GM12878 (cell line): ENCODE results near the gene LMF2. TPM values are rescaled to one million over a fixed set of nuclear protein-coding genes. Genes with fewer than 3 reads are reported as not detected.

Source experiments
- ATAC-seq: fragments of 200-7000 bp; cut with Tn5 transposase; 3 replicates; pipeline ENCODE4 v1.9.1; 2020; ENCODE audit warnings: mild to moderate bottlenecking, moderate library complexity
- BruUV-seq: library from RNA; stranded (reverse); fragments of 400-500 nt; replicated peaks from 2 replicates; lab custom pipeline; 2021; lab: Mats Ljungman, UMichigan
- CTCF ChIA-PET: fragments of 300-600 bp; sonication (Branson Sonifier 250); formaldehyde crosslinking; extraction: SDS; loops from one replicate; lab custom pipeline; 2021; ENCODE audit warnings: inconsistent platforms; lab: Yijun Ruan, JAX
- POLR2A ChIA-PET: fragments of 350-600 bp; formaldehyde crosslinking; extraction: SDS; loops from one replicate; lab custom pipeline; 2021; ENCODE audit warnings: inconsistent platforms; lab: Charles Lee
- RAD21 ChIA-PET: fragments of 300-600 bp; sonication (Branson Sonifier 250); formaldehyde crosslinking; loops from one replicate; lab custom pipeline; 2023; ENCODE audit warnings: antibody characterized with exemption; ENCODE audit not compliant: unreplicated experiment; lab: Charles Lee
- SMC1A ChIA-PET: fragments of 300-600 bp; sonication (Branson Sonifier 250); formaldehyde crosslinking; loops from one replicate; lab custom pipeline; 2023; ENCODE audit not compliant: unreplicated experiment, uncharacterized antibody; lab: Charles Lee
- DNase-seq: peaks from one replicate; pipeline ENCODE4 v3.0.0-alpha.2; 2011; ENCODE audit warnings: low read depth, low spot score
- FAIRE-seq: peaks from 3 replicates; lab custom pipeline; 2011; peaks lifted over from hg19 to GRCh38; lab: Jason Lieb, UNC
- H2AFZ ChIP-seq: 2 replicates; pipeline ENCODE4 v1.6.0; 2011; ENCODE audit warnings: low read depth, low read length, control low read depth; ENCODE audit not compliant: control insufficient read depth
- H3K27ac ChIP-seq: 2 replicates; pipeline ENCODE4 v1.5.1; 2011; ENCODE audit warnings: control low read depth; ENCODE audit not compliant: control insufficient read depth, insufficient read depth
- H3K27me3 ChIP-seq, 2 experiments: replicated peaks in 1 of 2; 2 replicates each; pipeline versions ENCODE4 v1.6.0 to v1.6.1; 2011; ENCODE audit warnings: low read length in 1 of 2; ENCODE audit not compliant: control insufficient read depth in 2 of 2, insufficient read depth in 2 of 2
- H3K36me3 ChIP-seq, 2 experiments: 2 replicates each; pipeline ENCODE4 v1.5.1; 2011; ENCODE audit warnings: low read length in 1 of 2; ENCODE audit not compliant: control insufficient read depth in 2 of 2, insufficient read depth in 2 of 2
- H3K4me1 ChIP-seq: 2 replicates; pipeline ENCODE4 v1.6.1; 2011; ENCODE audit warnings: mild to moderate bottlenecking, low read length, moderate library complexity, mixed read lengths; ENCODE audit not compliant: control insufficient read depth, insufficient read depth
- H3K4me2 ChIP-seq: 2 replicates; pipeline ENCODE4 v1.6.0; 2011; ENCODE audit warnings: control low read depth; ENCODE audit not compliant: control insufficient read depth, insufficient read depth
- H3K4me3 ChIP-seq: fragments of 200-600 bp; sonication (generic); 2 replicates; pipeline ENCODE4 v1.5.1; 2016
- H3K79me2 ChIP-seq: 2 replicates; pipeline ENCODE4 v1.6.0; 2011; ENCODE audit warnings: low read length; ENCODE audit not compliant: control insufficient read depth, insufficient read depth
- H3K9ac ChIP-seq: 2 replicates; pipeline ENCODE4 v1.8.0; 2011; ENCODE audit warnings: low read length, control low read depth, mixed read lengths; ENCODE audit not compliant: control insufficient read depth, insufficient read depth
- H3K9me3 ChIP-seq: replicated peaks from 3 replicates; pipeline ENCODE4 v1.5.1; 2011; ENCODE audit warnings: mild to moderate bottlenecking, low read length; ENCODE audit not compliant: control insufficient read depth, insufficient read depth
- H4K20me1 ChIP-seq: 2 replicates; pipeline ENCODE4 v1.6.0; 2011; ENCODE audit not compliant: control insufficient read depth, insufficient read depth
- ASH2L ChIP-seq: fragments of 300-600, 200-600 bp; sonication (generic); IDR thresholded peaks from 2 replicates; pipeline ENCODE4 v1.6.1; 2017; ENCODE audit warnings: low read depth, mild to moderate bottlenecking, borderline replicate concordance
- ATF7 ChIP-seq: fragments of 450-650 bp; IDR thresholded peaks from 2 replicates; pipeline ENCODE4 v1.6.1; 2016; ENCODE audit warnings: low read depth, mild to moderate bottlenecking
- E4F1 ChIP-seq: fragments of 450-650 bp; IDR thresholded peaks from 2 replicates; pipeline ENCODE4 v1.6.1; 2018; ENCODE audit warnings: borderline replicate concordance, mild to moderate bottlenecking; ENCODE audit not compliant: partially characterized antibody
- IRF4 ChIP-seq: IDR thresholded peaks from 2 replicates; pipeline ENCODE4 v1.6.1; 2011; ENCODE audit warnings: low read depth, low read length
- IRF5 ChIP-seq: fragments of 450-650 bp; IDR thresholded peaks from 2 replicates; pipeline ENCODE4 v1.6.1; 2017; ENCODE audit warnings: borderline replicate concordance
- MEF2A ChIP-seq: IDR thresholded peaks from 2 replicates; pipeline ENCODE4 v1.6.1; 2011; ENCODE audit warnings: low read depth, mild to moderate bottlenecking, low read length, moderate library complexity; ENCODE audit not compliant: insufficient read depth
- NFXL1 ChIP-seq: fragments of 450-650 bp; IDR thresholded peaks from 2 replicates; pipeline ENCODE4 v1.6.1; 2017; ENCODE audit warnings: antibody characterized with exemption, mild to moderate bottlenecking, borderline replicate concordance
- NR2C1 ChIP-seq: fragments of 450-650 bp; IDR thresholded peaks from 2 replicates; pipeline ENCODE4 v1.6.1; 2017; ENCODE audit warnings: antibody characterized with exemption, mild to moderate bottlenecking, moderate library complexity
- NR2C2 ChIP-seq: IDR thresholded peaks from 2 replicates; pipeline ENCODE4 v1.6.1; 2011; ENCODE audit warnings: borderline replicate concordance, low read depth; ENCODE audit not compliant: control insufficient read depth, insufficient read length
- NR2F1 ChIP-seq: fragments of 450-650 bp; conservative IDR thresholded peaks from 2 replicates; pipeline ENCODE4 v1.6.1; 2017; ENCODE audit warnings: mild to moderate bottlenecking
- SIN3A ChIP-seq: IDR thresholded peaks from 2 replicates; pipeline ENCODE4 v1.6.1; 2012; ENCODE audit warnings: low read depth, low read length, improper control_type of control experiment
- SMAD1 ChIP-seq: fragments of 450-650 bp; IDR thresholded peaks from 2 replicates; pipeline ENCODE4 v1.6.1; 2018; ENCODE audit warnings: mild to moderate bottlenecking, low read depth; ENCODE audit not compliant: partially characterized antibody
- WGBS: methylation state at CpG from one replicate; pipeline ENCODE4 v1.1.6; 2016; ENCODE audit warnings: low lambda C conversion rate; ENCODE audit not compliant: insufficient replicate concordance, insufficient coverage; ENCODE audit errors: missing lambda C conversion rate; 5-methylcytosine and 5-hydroxymethylcytosine counted together
- in situ Hi-C: fragments of 300-500 bp; cut with MboI; formaldehyde crosslinking; loops from 9 replicates; pipeline ENCODE4 v1.14.3; 2018; ENCODE audit warnings: mixed read lengths
- intact Hi-C: fragments of 100-400 bp; cut with micrococcal nuclease; formaldehyde crosslinking; loops from one replicate; pipeline ENCODE4 v1.14.2; 2022; ENCODE audit not compliant: unreplicated experiment
- polyA plus RNA-seq, 11 experiments: library from polyadenylated mRNA; depleted of rRNA in 4 of 11; unstranded in 6 of 11; stranded (reverse) in 5 of 11; fragments of >200 nt; fragmentation: Nextera tagmentation in 4 of 11; fragmentation: Illumina TruSeq in 1 of 11; extraction: Ambion mirVana in 4 of 11; extraction: Trizol in 1 of 11; gene quantifications; 1 replicate in 1 of 11; 2 replicates in 10 of 11; pipeline versions ENCODE4 v1.2.1 to v1.2.3, GENCODE V29; 2011 to 2016; ENCODE audit warnings: inconsistent platforms in 2 of 11, missing spikeins in 2 of 11, low read depth in 1 of 11
- total RNA-seq, 4 experiments: library from RNA; depleted of rRNA in 3 of 4; stranded (reverse); fragments of >200 nt in 3 of 4; fragmentation: Illumina TruSeq in 1 of 4; extraction: Trizol in 1 of 4; gene quantifications; 2 replicates each; pipeline versions ENCODE4 v1.2.1 to v1.2.3, GENCODE V29; 2013 to 2021
- TF ChIP-seq, protein P1 (sequence below): IDR thresholded peaks from 2 replicates; pipeline ENCODE4 v1.6.1; 2012; ENCODE audit warnings: mild to moderate bottlenecking, low read depth, low read length

LMF2 gene
- total and polyA plus RNA-seq, 10 of the 15 experiments (the other 5 are each of a cell fraction or from before 2014, with no cell fraction given): 0.08 to 57.5 (median 21.2) TPM

DNA sequence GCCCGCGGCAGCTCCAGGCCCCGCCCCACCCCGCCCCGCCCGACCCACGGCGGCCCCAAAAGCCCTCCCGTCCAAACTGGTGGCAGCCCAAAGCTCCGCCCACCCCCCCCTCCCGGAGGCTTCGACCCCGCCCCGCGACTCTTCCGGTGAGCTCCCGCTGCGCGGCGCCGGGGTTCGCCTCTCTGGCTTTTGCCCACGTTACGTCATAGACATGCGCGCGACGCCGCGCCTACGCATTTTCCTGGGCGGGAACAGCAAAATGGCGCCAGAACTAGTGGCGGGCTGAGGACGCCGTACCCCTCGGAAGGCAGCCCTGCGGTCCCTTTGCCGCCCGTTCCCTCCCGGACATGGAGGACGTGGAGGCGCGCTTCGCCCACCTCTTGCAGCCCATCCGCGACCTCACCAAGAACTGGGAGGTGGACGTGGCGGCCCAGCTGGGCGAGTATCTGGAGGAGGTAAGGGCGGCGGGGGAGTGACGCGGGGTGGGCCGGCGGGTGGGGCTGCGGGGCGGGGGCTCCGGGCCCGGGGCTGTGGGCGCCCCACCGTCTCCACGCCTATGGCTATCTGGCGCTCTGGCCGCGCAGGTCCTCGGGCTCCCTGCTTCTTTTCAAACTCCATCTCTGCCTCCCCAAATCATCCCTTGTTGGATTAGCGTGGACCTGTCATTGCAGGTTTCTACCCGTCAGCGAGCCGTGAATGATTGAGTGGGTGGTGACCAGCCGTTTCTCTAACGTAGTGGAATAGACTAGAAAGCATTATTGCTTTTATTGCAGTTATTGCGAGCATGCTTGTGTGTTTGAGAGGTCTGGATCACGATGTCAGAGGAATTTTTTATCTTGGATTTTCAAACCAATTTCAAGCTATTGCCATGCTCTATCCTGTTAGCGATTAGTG lies 736 bp upstream of the LMF2 start, which contains the start of gene NCAPH2:
TSS of gene NCAPH2 (plus strand) at position 234 of the 894 bp plus-strand sequence. CDS start at position 348, 114 bp downstream.
- Histone ChIP-seq H3K4me2 (peak within 1 kb of the TSS; percentile 92), H4K20me1 (no peaks in the 10 kb centered on the region), H3K4me3 (peak within 1 kb of the TSS; percentile 100), H3K9me3 (no peaks in the 10 kb centered on the region), H3K27ac (peak within 1 kb of the TSS; percentile 90), H3K27me3 (no peaks in the 10 kb centered on the region), H2AFZ (peak within 1 kb of the TSS; percentile 90), H3K4me1 (peaks cover 9% of the 10 kb centered on the region), H3K79me2 (peaks cover 47% of the 10 kb centered on the region), H3K9ac (peak within 1 kb of the TSS; percentile 97), H3K36me3 (peaks cover 4 to 8% of the 10 kb centered on the region in 2 experiments; a peak in 3 of 4 replicates)
- intact Hi-C loops: loop anchor here (1.0 kb wide), 1 partner anchor 33 kb away; the partner anchor contains the start of gene SBF1
- no TSS peak for BruUV-seq
- under 1% methylated on average over 47 of the region's 76 CpGs for WGBS
- ATAC-seq (peak; percentile 69), DNase-seq (peak; percentile 83), FAIRE-seq (peak; percentile 94)
- RAD21 ChIA-PET: interaction anchor here (0.6 to 3.1 kb wide), 20 partner anchors 10 to 257 kb away, joined by 3 to 64 read pairs (median 4); partner anchors contain the start of genes ARSA, HDAC10, SCO2 and TYMP
- SMC1A ChIA-PET: interaction anchor here (0.7 to 2.8 kb wide), 9 partner anchors 10 to 112 kb away, joined by 3 to 18 read pairs (median 4); partner anchors contain the start of gene SCO2
- CTCF ChIA-PET: interaction anchor here (0.9 to 3.6 kb wide), 9 partner anchors 11 to 113 kb away, joined by 3 to 38 read pairs (median 9); partner anchors contain the start of genes SCO2 and SYCE3
- POLR2A ChIA-PET: interaction anchor here (0.6 to 7.2 kb wide), 19 partner anchors 16 to 257 kb away, joined by 3 to 84 read pairs (median 4); partner anchors contain the start of genes CHKB, HDAC10, KLHDC7B and SCO2
- in situ Hi-C loops: no loop called here
- TF ChIP-seq ASH2L (no peak), MEF2A (0 out of 2 replicates have a peak, but pooled peaks have one; percentile 17), ATF7 (peak; percentile 95), NFXL1 (no peak), SIN3A (peak; percentile 81), NR2F1 (no peak), NR2C2 (no peak), E4F1 (no peak), SMAD1 (no peak), IRF5 (no peak), IRF4 (no peak), NR2C1 (peak; percentile 45)
- TF ChIP-seq, protein P1, sequence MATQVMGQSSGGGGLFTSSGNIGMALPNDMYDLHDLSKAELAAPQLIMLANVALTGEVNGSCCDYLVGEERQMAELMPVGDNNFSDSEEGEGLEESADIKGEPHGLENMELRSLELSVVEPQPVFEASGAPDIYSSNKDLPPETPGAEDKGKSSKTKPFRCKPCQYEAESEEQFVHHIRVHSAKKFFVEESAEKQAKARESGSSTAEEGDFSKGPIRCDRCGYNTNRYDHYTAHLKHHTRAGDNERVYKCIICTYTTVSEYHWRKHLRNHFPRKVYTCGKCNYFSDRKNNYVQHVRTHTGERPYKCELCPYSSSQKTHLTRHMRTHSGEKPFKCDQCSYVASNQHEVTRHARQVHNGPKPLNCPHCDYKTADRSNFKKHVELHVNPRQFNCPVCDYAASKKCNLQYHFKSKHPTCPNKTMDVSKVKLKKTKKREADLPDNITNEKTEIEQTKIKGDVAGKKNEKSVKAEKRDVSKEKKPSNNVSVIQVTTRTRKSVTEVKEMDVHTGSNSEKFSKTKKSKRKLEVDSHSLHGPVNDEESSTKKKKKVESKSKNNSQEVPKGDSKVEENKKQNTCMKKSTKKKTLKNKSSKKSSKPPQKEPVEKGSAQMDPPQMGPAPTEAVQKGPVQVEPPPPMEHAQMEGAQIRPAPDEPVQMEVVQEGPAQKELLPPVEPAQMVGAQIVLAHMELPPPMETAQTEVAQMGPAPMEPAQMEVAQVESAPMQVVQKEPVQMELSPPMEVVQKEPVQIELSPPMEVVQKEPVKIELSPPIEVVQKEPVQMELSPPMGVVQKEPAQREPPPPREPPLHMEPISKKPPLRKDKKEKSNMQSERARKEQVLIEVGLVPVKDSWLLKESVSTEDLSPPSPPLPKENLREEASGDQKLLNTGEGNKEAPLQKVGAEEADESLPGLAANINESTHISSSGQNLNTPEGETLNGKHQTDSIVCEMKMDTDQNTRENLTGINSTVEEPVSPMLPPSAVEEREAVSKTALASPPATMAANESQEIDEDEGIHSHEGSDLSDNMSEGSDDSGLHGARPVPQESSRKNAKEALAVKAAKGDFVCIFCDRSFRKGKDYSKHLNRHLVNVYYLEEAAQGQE: no peak
